Right lobe of liver (tissue), 6 donors: ENCODE data around the gene TMPRSS11E. TPM values are rescaled to one million over a fixed set of nuclear protein-coding genes. Genes with fewer than 3 reads are reported as not detected.
A peak's percentile ranks its signal among the peaks of the same experiment; 100 is the strongest.

Experiments used
- ATAC-seq, 4 donors: fragments of 200-7000 bp; cut with Tn5 transposase; one replicate each; pipeline ENCODE4 v1.9.1; 2020; ENCODE audit warnings: mild to moderate bottlenecking in 4 of 4, moderate library complexity in 4 of 4
- DNase-seq, 3 donors: peaks; one replicate each; pipeline ENCODE4 v3.0.0-alpha.2; 2020
- H3K27ac ChIP-seq, 3 donors: fragments of 200-600 bp; one replicate each; pipeline ENCODE4 v1.8.0; 2022
- H3K27me3 ChIP-seq, 2 donors: fragments of 200-600 bp; one replicate each; pipeline ENCODE4 v1.8.0; 2022
- H3K36me3 ChIP-seq, 4 donors: fragments of 200-600 bp; sonication (generic) in 1 of 4; one replicate each; pipeline versions ENCODE4 v1.5.1 to v1.8.0; 2017 to 2022; ENCODE audit warnings: control low read depth in 1 of 4
- H3K4me1 ChIP-seq, 4 donors: fragments of 200-600 bp; sonication (generic) in 1 of 4; one replicate each; pipeline versions ENCODE4 v1.5.1 to v1.8.0; 2017 to 2022; ENCODE audit warnings: control low read depth in 1 of 4
- H3K4me3 ChIP-seq, 3 donors: fragments of 200-600 bp; one replicate each; pipeline ENCODE4 v1.8.0; 2022
- H3K9me3 ChIP-seq, 4 donors: fragments of 200-600 bp; sonication (generic) in 1 of 4; one replicate each; pipeline versions ENCODE4 v1.5.1 to v1.8.0; 2017 to 2022; ENCODE audit warnings: control low read depth in 1 of 4
- CTCF ChIP-seq, 4 donors: fragments of 200-600 bp in 3 of 4; fragments of 450-650 bp in 1 of 4; IDR thresholded peaks; one replicate each; pipeline versions ENCODE4 v1.5.1 to v1.8.0; 2016 to 2022; ENCODE audit warnings: antibody characterized with exemption in 4 of 4, mild to moderate bottlenecking in 2 of 4
- POLR2A ChIP-seq: fragments of 450-650 bp; IDR thresholded peaks from one replicate; pipeline ENCODE4 v1.6.1; 2017; ENCODE audit warnings: antibody characterized with exemption, mild to moderate bottlenecking
- WGBS: methylation state at CpG from one replicate; pipeline ENCODE4 v1.1.6; 2018; ENCODE audit warnings: low coverage, low lambda C conversion rate; ENCODE audit not compliant: insufficient coverage; ENCODE audit errors: missing lambda C conversion rate; 5-methylcytosine and 5-hydroxymethylcytosine counted together
- intact Hi-C, 2 donors: fragments of 100-400 bp; cut with DNase I; formaldehyde crosslinking; loops; one replicate each; pipeline versions ENCODE4 v1.11.2 to v1.14.1; 2022
- total RNA-seq, 6 experiments: library from RNA; depleted of rRNA in 2 of 6; stranded (reverse); fragments of >200 nt in 2 of 6; fragmentation: NEBNext Ultra II Directional in 3 of 6; extraction: Animal tissue kit (Norgen Biotek cat#: 25700) in 3 of 6; gene quantifications; one replicate each; pipeline versions ENCODE4 v1.1.0 to v1.2.4, GENCODE V29; 2016 to 2023
- donor health status: DM: no; HTN: yes; CAD: no.
- donor health status: DM: no; HTN: no; CAD: no.
- donor health status: DM: no; HTN: no; CAD: no.
- donor health status: DM: no; HTN: yes; CAD: no.
- donor health status: DM: no; HTN: yes; CAD: no.

Gene TMPRSS11E
- total RNA-seq, 6 experiments from 2014 or later, result not detected

DNA sequence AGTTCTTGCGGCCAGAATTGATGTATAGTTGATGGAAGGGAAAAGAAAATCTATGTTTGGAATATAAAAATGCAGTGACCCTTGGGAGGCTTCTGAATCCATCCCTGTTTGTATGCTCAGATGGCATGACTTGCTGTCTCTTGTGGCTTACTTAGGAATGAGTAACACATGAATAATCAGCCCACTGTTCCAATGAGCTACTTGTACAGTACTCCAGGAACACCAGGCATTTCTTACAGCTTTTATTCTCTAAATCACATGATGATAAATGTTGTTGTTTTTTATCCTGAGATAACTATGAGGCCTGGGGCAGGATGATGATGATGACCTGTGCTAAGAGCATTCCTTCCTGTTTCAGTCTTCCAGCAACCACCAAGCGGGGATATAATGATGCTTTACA lies 18.9 kb downstream of the TMPRSS11E start:
- Histone ChIP-seq H3K4me3 (no peak overlapping the region), H3K27me3 (no peaks in the 10 kb centered on the region), H3K9me3 (no peaks in the 10 kb centered on the region), H3K36me3 (no peaks in the 10 kb centered on the region), H3K27ac (no peak overlapping the region), H3K4me1 (no peaks in the 10 kb centered on the region)
- peak in 1 of 4 donors; percentile 53 for ATAC-seq
- no peak for DNase-seq
- intact Hi-C loops, result no loop called here
- 100% methylated on average over 2 of the region's 2 CpGs for WGBS
- TF ChIP-seq CTCF (IDR thresholded peaks at IDR 0.05) (no peak), POLR2A (no peak)

DNA sequence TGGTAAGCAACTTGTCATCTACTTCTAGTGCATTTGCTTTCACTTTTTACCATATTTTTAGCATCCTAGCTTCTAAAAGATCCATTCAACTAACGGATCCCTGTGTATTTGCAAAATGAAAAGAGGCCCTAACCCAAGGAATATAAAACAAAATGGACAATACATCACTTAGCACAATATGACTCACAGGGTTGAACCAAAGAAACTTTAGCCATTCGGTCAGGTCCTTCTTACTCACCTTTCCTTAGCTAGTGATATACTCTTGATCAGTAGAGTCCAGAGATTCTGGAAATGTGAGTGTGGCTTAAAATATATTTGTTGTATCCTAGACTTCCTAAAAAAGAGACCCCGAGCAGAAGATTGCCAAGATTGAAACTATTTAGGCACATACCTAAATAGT lies 19.5 kb downstream of the TMPRSS11E start:
- ATAC-seq, result no peak
- intact Hi-C loops, result no loop called here
- TF ChIP-seq POLR2A, result no peak
- no peak for TF ChIP-seq CTCF (IDR thresholded peaks at IDR 0.05)
- no peaks in the 10 kb centered on the region for H3K36me3 ChIP-seq
- no peaks in the 10 kb centered on the region for H3K27me3 ChIP-seq
- no peaks in the 10 kb centered on the region for H3K9me3 ChIP-seq
- no peak overlapping the region for H3K27ac ChIP-seq
- 69% methylated on average over 3 of the region's 3 CpGs for WGBS
- no peak overlapping the region for H3K4me3 ChIP-seq
- no peak for DNase-seq
- H3K4me1 ChIP-seq, result no peaks in the 10 kb centered on the region

DNA sequence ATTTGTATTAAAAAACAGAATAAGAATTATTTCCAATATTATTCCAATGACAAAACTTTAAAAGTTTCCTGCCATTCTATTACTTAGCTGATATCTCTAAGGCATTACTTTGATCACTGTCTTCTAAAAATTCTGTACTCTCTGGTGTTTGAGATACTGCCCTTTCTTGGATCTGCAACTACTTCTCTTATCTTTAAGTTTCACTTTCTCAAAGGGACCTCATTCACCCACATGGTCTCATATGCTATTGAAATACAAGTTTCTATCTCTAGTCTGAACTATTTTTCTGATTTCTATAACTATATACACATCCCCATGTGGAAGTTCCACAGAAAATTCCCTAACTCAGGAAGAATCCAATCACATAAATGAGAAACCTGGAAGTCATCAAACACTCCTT lies 22.2 kb downstream of the TMPRSS11E start:
- Histone ChIP-seq H3K27me3 (no peaks in the 10 kb centered on the region), H3K36me3 (no peaks in the 10 kb centered on the region), H3K4me1 (no peaks in the 10 kb centered on the region), H3K9me3 (no peaks in the 10 kb centered on the region), H3K4me3 (no peak overlapping the region), H3K27ac (no peak overlapping the region)
- intact Hi-C loops, result no loop called here
- TF ChIP-seq CTCF (IDR thresholded peaks at IDR 0.05), result no peak
- TF ChIP-seq POLR2A, result no peak
- no peak for DNase-seq
- no peak for ATAC-seq

DNA sequence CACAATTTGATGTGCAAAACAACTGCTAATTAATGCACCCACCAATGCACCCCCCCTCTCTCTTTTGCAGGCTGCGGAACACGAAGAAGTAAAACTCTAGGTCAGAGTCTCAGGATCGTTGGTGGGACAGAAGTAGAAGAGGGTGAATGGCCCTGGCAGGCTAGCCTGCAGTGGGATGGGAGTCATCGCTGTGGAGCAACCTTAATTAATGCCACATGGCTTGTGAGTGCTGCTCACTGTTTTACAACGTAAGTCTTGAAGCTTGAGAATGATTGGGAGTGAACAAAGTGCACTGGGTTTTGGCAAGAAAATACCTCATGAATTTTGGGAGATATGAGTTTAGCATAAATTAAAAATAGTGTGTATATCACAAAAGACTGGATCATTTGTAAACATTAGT lies 28.9 kb downstream of the TMPRSS11E start:
- no peak for DNase-seq
- no peak for ATAC-seq
- H3K9me3 ChIP-seq, result no peaks in the 10 kb centered on the region
- TF ChIP-seq POLR2A, result no peak
- TF ChIP-seq CTCF (IDR thresholded peaks at IDR 0.05), result no peak
- H3K36me3 ChIP-seq, result no peaks in the 10 kb centered on the region
- H3K4me1 ChIP-seq, result no peaks in the 10 kb centered on the region
- H3K27me3 ChIP-seq, result no peaks in the 10 kb centered on the region
- no peak overlapping the region for H3K27ac ChIP-seq
- intact Hi-C loops, result no loop called here
- no peak overlapping the region for H3K4me3 ChIP-seq
- WGBS, result 70% methylated on average over 5 of the region's 5 CpGs

DNA sequence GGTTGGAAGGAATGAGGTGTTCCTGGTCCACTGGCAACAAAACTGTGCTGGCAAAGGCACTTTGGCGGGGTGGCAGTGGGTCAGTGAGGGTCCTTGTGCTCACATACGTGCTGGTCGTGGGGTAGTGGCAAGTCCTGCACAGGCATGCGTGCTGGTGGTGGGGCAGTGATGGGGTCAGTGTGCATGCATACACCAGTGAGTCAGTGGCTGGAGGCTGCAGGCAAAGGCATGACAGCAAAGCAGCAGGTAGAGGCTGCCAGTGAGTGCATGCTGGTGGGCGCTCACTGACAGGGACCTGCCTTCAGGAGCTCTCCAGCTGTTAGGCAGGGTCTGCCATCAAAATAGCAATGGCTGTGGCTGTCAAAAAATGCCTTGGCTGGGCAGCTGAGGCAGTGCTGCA lies 42.1 kb downstream of the TMPRSS11E start:
- Histone ChIP-seq H3K4me3 (no peak overlapping the region), H3K27me3 (no peaks in the 10 kb centered on the region), H3K27ac (no peak overlapping the region), H3K4me1 (no peaks in the 10 kb centered on the region), H3K9me3 (no peaks in the 10 kb centered on the region), H3K36me3 (no peaks in the 10 kb centered on the region)
- intact Hi-C loops, result no loop called here
- ATAC-seq (peak in 1 of 4 donors; percentile 20), DNase-seq (no peak)
- 20% methylated on average over 1 of the region's 5 CpGs for WGBS
- no peak for TF ChIP-seq CTCF (IDR thresholded peaks at IDR 0.05)
- TF ChIP-seq POLR2A, result no peak
